NCI-H2227 treated with DMSO at 0.1 percent for 48 hours (cell line): ENCODE measurements around the gene CSRNP3.

Source experiments
- DNase-seq: peaks from one replicate; lab custom pipeline; 2025; lab: John Stamatoyannopoulos, UW

The CSRNP3 gene

DNA sequence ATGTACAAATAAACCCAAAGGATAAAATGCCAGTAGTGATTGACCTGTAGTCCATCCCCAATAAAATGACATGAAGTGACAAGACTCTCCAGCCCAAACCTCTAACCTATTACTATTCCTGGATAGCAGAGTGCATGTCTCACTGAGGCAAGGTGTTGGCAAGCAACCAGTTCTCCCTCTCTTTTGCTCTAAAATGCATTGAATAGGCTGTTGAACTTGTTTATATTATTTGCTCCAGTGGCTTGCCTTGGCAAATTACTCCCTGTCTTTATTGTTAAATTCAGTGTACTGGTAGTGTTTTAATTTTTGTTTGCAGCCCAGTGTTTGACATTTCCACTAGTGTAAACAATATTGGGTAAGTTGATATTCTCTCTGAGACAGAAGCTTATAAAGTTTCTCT, 70.5 kb downstream of the CSRNP3 start:
- DNase-seq = no peak

DNA sequence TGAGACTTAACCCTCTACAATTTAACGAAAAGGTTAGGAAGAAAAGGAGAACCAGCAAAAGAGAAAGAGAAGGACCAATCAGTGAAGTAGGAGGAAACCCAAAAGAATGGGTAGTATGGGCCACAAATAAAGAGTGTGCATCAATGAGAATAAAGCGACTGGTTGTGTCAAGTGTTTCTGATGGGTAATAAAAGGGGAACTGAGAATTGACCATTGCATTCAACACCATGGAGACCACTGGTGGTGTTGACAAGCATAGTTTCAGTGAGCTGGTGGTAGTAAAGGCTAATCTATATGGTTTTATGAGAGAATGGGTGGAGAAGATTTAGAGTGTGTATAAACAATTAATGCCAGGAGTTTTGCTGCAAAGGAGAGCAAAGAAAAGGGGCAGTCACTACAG, 75.4 kb downstream of the CSRNP3 start:
- DNase-seq = no peak

DNA sequence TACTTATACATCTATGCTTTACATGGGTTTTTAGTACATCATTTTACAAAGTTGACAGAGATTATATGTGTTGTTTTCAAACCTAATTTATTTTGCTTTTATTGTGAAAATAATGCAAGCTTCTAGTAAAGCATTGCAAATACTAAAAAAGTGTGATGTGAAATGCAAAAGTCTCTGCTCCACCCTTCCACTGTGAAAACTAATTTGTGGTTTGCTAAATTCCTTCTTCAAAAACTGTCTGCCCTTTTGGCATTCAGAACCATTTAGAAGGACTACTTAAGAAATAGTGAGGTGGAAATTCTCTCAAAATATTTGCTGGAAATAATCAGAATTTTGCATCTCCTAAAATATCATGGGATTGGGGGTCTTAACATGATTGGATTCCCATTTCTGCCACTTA, 78.4 kb downstream of the CSRNP3 start:
- DNase-seq = no peak

DNA sequence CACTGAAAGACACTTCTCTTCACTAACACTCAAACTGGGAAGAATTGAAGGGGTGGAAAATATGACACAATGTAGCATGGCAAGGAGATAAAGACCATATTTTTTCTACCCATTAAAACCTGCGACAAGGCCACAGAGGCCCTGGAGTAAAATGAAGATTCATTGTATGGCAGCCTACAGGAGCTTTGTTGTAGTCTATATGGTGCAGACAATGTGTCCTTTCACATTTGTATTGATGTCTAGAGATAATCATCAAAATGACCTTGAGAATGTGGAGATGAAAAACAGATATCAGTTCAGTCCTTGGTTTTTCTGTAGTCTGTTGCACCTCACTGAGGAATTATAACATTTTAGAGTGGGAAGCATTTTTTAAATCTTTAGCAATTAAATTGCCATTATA, 80.1 kb downstream of the CSRNP3 start:
- no peak for DNase-seq

DNA sequence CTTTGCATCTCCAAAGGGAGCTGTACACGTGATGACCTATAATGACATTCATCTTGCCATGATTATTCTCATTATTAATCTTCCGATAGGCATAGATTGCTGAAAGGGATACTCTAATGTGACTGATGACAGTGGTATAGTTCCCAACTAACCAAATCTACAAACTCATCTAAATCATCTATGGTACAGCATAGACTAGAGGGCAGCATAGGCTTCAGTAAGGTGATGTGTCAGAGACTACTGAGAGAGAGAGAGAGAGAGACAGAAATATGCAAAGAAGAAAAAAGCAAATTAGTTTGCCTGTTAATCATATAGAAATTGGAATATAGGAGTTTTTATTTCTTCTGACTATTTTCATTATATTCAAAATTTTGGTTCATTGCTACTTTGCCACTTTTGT, 89.3 kb downstream of the CSRNP3 start:
- DNase-seq = no peak

DNA sequence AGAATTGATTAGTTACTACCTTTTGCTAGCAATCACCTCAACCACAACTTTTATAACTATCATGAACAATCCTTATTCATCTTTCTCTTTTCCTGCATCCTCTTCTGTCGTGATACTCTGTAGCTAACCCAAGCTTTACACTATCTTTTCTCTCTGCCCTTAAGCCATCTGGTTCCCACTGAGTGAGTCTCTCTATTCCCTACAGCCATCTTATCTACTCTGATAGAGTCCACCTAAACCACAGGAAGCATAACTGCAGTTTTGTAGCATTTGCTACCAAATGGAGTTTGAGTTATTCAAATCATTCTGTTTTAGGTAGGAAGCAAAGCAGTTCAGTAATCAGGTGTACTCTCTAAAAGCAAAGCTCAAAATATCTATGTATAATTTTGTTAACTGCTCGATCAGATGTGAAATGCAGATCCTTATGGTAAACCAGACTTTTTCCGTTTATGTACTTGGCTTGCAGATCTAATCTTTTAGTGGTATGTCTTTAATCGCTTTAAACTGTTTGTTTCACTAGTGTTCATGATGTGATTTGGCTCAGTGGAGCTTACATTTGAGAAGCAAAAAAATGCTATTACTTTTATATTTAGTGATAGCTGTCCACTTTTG, 91.0 kb downstream of the CSRNP3 start:
- no peak for DNase-seq

DNA sequence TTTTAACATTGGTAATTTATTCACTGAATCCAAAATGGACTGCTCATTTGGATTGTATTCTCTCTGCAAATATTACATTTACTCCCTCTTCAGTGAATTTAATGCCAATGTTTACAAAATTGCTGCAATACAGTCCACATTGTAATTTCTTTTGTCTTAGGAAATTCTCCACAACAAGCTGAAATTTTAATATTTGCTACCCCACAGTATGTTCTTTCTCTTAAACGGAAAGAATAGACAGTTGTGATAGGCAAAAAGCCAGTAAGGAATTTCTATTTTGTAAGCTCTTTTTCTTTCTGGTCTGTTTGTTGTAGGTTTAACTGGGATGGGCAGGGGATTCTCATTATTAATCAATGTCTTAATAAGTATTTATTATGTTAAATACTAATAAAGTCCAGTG, 92.0 kb downstream of the CSRNP3 start:
- DNase-seq = no peak

DNA sequence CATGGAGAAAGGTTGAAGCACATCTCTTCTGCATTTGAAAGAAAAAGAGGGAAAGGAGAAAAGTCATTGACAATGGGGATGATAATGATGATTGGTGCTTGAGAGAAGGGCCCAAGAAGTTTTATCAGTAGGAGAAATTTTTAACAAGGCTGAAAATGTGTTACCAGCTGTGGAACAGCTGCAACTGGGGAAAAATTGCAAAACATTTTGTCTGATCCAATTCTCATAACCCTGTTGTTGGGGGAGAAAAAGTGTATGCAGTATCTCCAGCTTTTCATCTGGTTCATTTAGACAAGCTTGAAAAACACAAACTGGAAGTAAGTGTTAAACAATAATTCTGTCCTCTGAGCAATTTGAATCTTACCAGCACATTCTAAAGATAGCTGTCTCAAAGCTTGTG, 92.7 kb downstream of the CSRNP3 start:
- no peak for DNase-seq

DNA sequence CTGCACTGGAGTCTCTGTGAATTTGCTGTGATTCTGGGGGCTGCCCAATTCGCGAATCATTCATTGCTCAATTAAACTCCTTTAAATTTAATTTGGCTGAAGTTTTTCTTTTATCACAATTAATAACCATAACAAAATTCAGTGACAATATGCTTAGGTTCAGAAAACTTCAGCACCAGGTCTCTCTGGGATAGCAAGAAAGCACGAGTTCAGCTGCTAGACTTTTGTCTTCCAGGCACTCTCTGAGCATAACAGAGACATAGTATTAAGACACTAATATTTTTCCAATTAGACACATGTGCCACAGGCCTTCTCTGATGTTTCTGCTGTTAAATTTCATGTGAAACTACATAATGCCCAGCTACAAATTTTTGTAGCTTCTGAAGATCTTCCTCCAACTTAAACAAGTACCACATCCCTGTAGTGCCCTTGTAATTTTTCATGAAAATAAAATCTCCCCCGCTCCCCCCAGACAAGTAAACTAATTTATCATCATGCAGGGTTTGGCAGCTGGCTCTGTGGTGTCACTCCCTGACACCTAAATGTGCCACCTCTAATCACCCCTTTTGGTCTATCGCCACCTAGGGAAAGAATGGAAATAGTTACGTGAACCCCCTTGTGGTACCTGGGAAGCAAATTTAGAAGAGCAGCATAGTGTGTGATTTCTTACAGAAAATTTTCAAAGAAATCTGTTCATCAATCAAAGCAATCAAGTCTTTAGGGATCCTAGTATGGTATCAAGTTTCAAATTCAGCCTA, 94.1 kb downstream of the CSRNP3 start:
- no peak for DNase-seq

DNA sequence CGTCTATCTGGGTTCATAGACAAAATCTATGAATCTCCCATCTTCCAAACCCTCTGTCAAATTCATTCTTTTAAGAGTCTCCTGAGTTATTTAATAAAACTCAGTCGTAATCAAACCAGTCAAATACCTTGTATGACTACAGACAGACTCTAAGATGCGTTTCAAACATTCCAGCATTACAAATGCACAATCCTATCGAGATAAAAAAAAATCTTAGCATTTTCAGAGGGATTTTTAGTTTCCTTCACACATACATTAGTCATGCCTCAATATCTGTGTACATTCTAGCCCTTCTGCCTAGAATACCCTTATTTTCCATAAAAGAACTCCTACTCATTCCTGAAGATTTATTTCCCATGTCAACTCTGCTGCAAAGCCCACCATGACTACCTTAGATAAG, 96.5 kb downstream of the CSRNP3 start:
- DNase-seq = no peak

DNA sequence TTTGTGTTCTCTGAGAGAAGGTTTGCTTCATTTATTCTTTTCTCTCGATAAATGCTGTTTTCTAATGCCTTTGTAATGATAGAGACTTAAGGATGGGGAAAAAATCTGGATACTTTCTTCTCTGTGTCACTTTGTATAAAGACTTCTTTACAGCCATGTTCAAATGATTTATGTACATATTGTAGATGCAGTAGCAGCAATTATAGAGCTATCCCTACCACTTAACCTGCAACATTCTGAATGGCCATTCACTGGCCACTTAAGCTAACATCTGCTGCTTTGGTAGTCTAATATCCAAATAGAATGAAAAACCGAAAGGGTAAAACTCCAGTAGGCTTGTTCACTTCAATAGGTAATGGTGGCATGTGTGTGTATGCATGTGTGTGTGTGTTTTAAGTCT, 97.8 kb downstream of the CSRNP3 start:
- peak; percentile 94 for DNase-seq

DNA sequence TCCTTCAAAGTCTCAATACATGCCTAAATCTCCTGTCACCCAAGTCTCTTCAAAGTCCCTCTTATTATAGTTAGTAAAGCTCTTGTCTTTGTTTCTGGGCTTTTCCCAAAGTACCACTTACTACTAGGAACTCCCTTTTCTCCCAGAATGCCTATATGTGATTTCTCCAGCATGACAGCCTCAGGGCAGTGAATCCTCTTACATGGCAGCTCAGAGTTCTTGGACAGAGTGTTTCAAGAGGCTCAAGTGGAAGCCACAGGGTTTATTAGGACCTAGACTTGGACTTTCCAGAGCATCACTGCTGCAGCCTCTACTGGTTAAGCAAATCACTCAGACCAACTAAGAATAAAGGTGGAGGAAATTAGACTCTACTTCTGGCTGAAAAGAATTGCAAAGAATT, 98.9 kb downstream of the CSRNP3 start:
- peak; percentile 83 for DNase-seq

DNA sequence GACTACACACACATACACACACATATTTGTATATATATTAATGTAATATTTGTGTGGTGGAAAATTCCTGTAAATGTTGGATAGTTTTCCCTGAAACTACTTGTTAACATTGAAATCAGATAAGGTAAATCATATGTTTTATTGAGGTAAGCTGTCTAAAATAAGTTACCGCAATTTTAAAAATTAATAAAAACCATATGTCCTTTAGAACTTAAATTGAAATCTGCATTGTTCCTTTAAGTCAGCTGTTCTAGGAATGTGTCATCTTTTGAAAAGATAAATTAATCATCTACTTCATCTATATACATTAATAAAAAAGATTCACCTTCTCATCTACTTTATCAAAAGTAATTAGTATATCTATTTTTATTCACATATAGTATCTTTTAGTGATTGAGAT, 102.0 kb downstream of the CSRNP3 start:
- DNase-seq = no peak

DNA sequence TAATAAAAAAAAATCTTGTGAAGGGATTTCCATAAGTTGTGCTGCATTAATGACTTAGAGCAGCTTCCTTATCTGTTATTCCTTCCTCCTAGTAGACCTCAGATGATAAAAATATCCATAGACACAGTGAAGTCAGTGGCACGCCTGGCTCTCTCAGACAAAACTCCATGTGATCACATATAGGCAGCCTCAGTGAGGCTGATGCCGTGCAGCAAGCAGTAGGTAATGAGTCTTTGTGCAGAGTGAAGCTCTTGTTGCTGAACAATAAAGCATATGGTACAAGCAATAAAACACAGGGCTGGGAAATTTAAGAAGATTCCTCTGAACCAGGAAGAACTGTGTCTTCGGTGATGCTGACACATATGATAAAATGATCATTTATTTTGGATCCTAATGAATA, 102.7 kb downstream of the CSRNP3 start:
- peak; percentile 90 for DNase-seq

DNA sequence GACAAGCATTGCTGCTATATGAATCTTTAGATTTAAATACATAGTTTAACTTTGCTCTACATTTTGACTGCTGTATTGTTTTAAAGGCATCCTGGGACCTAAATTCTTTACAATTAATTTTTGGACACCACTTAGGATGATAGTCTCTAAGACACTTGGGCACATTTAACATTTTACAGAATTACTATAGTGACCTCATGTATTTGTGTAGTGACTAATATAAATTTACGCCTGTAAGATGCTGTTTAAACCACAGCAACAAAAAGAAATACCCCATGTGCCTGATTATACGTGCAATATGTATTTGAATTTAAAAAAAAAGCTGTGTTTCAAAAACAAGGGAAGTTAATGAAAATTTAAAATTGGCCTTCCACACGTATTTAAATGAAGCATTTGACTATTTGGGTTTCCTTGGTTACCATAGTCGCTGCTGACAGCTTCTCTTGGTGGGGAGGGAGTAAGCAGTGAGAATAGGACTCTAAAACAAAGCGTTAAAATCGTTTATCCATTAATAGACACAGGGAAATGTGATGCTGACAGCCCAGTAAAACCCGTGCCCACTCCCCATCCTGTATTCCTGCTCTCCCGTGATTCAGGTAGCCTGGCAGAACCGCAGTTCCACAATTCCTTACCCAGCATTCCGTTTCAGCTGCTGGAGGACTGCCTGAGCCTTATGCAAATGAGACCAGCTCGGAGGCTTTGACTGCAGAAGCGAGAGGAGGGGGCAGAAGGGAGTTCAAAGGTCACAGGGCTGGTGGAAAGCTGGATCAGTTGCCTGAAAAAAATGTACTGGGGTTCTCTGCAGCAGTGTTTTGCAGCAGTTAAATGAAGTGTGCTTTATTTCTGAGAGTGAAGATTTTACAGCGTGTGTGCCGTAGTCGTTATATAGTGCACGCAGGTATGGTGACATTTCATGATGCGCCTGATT, 104.3 kb downstream of the CSRNP3 start:
- DNase-seq = peak; percentile 98

DNA sequence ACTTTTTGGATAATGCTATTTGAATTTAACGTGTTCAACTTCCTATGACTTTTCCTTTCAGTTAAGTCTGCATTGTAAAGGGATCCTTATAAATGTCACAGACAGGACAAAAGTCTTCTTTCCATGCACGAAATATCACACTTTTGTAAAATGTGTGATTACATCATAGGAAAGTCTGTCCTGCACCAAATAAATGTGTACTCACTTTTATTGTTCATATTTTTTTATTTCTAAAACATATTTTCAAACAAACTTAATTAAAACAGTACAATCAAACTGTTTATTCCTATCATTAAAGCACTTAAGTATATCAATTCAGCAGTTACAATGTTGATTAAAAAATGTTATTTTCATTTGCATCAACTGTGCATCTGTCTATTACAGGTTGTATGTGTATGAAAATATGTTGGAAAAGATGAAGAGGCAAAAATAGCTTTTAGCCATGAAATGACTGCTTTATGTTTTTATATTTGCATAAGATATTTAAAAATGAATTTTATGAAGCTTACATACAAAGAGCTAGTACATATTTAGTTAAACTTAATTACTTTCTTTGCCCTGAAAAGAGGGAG, 105.6 kb downstream of the CSRNP3 start:
- DNase-seq = peak; percentile 35

DNA sequence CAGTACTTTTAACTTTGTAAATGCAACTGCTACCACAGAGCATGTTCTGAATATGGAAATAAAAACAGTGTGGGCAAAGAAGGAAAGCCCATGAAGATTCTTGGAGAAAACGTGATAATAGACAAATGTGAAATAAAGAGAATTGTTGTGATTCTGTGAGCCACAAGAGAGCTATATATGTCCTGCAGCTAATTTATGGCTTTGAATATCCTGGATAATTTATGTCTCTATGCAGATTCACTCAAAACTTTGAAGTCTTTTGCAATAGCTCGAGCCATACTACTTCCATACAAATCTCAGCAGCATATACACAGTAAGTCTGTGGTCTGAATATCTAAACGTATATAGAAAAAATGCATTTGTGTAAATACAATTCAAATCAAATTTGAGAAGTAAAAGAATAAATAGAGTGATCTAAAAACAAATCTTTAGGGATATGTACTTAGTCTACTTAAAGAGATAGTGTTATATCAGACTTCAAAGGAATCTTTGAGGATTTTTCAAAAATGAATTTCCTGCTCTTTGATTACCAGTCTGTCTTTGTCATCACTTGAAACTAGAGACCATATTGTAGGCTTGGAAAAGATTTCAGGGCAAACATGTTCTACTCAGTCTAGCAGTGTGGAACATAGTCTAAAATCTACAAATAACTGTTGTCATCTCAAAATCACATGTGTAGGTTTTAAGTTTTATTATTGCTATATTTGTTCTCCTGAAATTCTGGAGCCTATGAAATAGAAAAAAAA, 107.1 kb downstream of the CSRNP3 start:
- peak; percentile 54 for DNase-seq

DNA sequence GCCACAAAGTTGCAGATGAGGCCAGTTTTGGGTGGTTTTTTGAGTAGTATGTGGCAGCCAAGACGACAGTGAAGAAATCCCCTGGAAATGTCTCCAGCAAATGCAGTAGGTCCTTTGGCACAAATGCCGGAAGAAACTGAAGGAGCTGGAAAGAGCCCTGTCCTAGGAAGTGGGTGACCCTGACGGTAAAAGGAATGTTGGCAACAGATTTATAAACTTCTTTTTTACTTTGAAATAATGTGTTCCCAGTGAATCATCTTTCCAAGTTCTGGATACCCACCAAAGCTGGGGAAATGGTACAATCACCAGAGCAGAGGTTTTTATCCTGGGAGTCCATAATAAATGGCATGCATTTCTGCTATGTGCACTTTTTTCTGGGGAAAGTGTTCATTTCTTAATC, 112.9 kb downstream of the CSRNP3 start:
- DNase-seq = no peak

DNA sequence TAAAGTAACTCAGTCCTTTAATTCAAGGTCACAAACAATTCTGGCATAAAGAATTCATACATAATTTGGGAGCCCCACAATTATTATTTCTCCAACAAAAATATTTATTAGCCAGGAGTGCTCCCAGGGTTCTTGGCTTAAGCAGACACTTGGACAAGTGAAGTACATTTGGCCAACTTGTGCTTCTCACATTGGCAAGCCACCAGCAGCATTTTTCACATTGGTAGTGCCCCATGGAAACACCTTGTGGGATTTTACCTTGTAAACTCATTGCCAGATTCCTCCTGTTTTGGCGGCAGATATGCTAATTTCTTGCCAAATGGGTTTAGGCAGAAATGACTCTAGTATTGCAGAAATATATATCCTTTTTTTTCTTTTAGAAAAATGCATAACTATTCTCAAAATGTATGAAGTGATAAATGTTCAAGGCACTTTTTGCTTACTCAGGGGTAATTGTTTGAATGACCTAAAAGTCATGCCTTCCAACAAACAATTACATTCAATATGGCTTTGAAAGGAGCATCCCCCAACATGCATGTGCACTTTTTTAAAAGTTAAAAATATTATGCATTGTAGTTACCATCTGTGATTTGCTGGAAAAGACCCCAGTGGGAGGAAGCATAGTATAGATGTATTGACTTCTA, 113.5 kb downstream of the CSRNP3 start:
- no peak for DNase-seq

DNA sequence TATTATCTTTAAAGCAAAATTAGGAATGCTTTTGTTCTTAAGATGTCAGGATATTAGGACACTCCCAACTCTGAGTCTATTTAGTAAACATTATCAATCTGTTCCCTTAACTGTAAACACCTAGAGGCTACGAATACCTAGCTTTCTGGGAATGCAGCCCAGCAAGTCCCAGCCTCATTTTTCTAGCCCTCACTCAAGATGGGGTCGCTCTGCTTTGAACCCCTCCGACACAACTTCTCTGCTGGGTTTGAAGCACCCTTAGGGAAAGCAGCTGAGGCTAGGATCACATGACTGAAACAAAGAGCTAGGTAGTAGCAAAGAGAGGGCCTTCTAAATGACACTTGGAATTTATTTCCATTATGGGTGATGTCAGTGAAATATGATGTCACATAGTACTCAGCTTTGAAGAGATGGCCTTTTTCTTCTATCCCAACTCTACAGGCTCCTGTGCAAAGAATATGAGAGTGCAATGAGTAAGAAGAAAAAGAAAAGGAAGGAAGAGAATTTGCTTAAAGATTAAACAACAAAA, 114.7 kb downstream of the CSRNP3 start:
- no peak for DNase-seq

DNA sequence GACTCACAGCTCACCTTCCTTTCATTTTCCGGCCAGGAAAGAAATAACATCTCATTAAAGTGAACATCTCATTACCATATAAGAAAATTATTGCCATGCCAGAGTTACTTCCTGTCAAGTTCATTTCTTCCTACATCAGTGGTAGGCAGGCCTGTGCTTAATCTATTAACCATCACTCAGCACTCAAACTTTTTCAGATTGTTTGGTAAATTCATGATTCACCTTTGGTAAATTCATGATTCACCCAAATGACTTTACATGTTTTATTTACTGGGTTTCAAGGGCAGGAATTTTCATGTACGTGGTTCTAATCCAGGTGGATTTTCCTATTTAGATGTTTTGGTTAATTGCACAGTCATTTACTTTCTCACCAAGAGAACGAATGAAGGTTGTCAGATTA, 116.5 kb downstream of the CSRNP3 start:
- DNase-seq = no peak
